Measurements from ENCODE around the gene SERPINE3.

Gene SERPINE3

DNA sequence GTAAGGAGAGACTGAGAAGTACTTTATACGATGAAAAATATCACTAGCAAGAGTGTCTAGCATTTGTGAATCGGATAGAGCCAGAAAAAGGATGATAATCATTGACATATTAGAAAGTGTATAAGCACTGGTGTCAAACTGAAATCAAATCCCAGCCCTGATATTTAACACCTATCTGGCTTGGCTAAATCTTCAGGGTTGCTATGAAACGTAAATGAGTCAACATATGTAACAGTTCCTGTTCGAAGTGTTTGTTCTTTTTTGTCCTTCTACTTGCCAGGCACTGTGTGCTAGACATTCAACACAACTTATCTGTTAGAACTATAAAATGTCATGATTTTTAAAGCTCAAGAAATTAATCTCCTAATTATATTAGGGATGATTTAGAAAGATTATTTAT lies 40.8 kb downstream of the SERPINE3 start:
- no peak overlapping the region for H3K4me3 ChIP-seq (ENCODE audit: low read depth in 1 of 2, low read length in 2 of 2)
- no peak overlapping the region for H3K27ac ChIP-seq (ENCODE audit: low read length)
- no peaks in the 10 kb centered on the region for H3K9me3 ChIP-seq (ENCODE audit: insufficient read depth, low read length, severe bottlenecking)
- no peaks in the 10 kb centered on the region for H3K27me3 ChIP-seq (ENCODE audit: insufficient read depth, low read length, poor library complexity)
- H3K36me3 ChIP-seq (ENCODE audit: insufficient read depth, low read length), result peaks cover 70% of the 10 kb centered on the region
- no peaks in the 10 kb centered on the region for H3K79me2 ChIP-seq (ENCODE audit: insufficient read depth, low read length)
- no peak overlapping the region for H3K9ac ChIP-seq (ENCODE audit: low read depth, low read length)
- H2AFZ ChIP-seq (ENCODE audit: low read depth, low read length), result no peak overlapping the region
- H4K20me1 ChIP-seq (ENCODE audit: insufficient read depth, low read length), result no peaks in the 10 kb centered on the region
- H3K4me2 ChIP-seq (ENCODE audit: insufficient read depth, low read length), result no peak overlapping the region
- ATAC-seq (ENCODE audit: insufficient read depth, low read depth), result no peak
- no peak for DNase-seq
- TF ChIP-seq, protein P1, sequence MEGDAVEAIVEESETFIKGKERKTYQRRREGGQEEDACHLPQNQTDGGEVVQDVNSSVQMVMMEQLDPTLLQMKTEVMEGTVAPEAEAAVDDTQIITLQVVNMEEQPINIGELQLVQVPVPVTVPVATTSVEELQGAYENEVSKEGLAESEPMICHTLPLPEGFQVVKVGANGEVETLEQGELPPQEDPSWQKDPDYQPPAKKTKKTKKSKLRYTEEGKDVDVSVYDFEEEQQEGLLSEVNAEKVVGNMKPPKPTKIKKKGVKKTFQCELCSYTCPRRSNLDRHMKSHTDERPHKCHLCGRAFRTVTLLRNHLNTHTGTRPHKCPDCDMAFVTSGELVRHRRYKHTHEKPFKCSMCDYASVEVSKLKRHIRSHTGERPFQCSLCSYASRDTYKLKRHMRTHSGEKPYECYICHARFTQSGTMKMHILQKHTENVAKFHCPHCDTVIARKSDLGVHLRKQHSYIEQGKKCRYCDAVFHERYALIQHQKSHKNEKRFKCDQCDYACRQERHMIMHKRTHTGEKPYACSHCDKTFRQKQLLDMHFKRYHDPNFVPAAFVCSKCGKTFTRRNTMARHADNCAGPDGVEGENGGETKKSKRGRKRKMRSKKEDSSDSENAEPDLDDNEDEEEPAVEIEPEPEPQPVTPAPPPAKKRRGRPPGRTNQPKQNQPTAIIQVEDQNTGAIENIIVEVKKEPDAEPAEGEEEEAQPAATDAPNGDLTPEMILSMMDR (IDR thresholded peaks at IDR 0.05; ENCODE audit: borderline replicate concordance, extremely low read depth, low read length, poor library complexity, severe bottlenecking), result no peak
- no peak for TF ChIP-seq EZH2 (IDR thresholded peaks at IDR 0.05; ENCODE audit: borderline replicate concordance, low read depth, low read length, severe bottlenecking)
- no peaks in the 10 kb centered on the region for H3K4me1 ChIP-seq (ENCODE audit: insufficient read depth, low read length)

DNA sequence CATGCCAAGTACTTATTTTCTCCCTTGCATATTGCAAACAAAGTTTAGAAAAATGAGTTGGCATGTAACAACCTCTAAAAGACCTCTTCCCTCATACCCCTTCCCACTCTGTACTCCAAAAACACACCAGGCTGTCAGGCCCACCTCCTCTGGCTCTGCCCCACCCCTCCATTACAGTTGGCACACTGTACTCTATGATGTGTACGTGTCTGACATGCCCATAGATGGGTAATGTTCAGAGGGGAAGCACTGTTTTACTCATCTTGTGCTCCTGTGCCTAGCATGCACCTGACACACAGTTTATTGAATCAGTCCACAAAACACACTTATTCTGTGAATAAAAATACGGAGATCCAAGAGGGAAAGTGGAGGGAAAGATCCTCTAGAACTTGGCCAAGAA lies 45.6 kb downstream of the SERPINE3 start:
- H3K4me1 ChIP-seq (ENCODE audit: insufficient read depth, low read length), result no peaks in the 10 kb centered on the region
- no peak overlapping the region for H3K27ac ChIP-seq (ENCODE audit: low read length)
- no peak overlapping the region for H3K4me3 ChIP-seq (ENCODE audit: low read depth in 1 of 2, low read length in 2 of 2)
- no peaks in the 10 kb centered on the region for H3K9me3 ChIP-seq (ENCODE audit: insufficient read depth, low read length, severe bottlenecking)
- H3K36me3 ChIP-seq (ENCODE audit: insufficient read depth, low read length), result peaks cover 33% of the 10 kb centered on the region; the same call in 1 of the 2 replicates
- H3K9ac ChIP-seq (ENCODE audit: low read depth, low read length), result no peak overlapping the region
- H2AFZ ChIP-seq (ENCODE audit: low read depth, low read length), result no peak overlapping the region
- H4K20me1 ChIP-seq (ENCODE audit: insufficient read depth, low read length), result no peaks in the 10 kb centered on the region
- no peaks in the 10 kb centered on the region for H3K79me2 ChIP-seq (ENCODE audit: insufficient read depth, low read length)
- no peak for DNase-seq
- TF ChIP-seq, protein P1 (IDR thresholded peaks at IDR 0.05; ENCODE audit: borderline replicate concordance, extremely low read depth, low read length, poor library complexity, severe bottlenecking), result no peak
- TF ChIP-seq EZH2 (IDR thresholded peaks at IDR 0.05; ENCODE audit: borderline replicate concordance, low read depth, low read length, severe bottlenecking), result no peak
- ATAC-seq (ENCODE audit: insufficient read depth, low read depth), result no peak
- no peak overlapping the region for H3K4me2 ChIP-seq (ENCODE audit: insufficient read depth, low read length)
- H3K27me3 ChIP-seq (ENCODE audit: insufficient read depth, low read length, poor library complexity), result no peaks in the 10 kb centered on the region

GRCh38 chr13:51394724-51395123 lies 55.2 kb downstream of the SERPINE3 start:
- H3K27ac ChIP-seq (ENCODE audit: low read length), result no peak overlapping the region
- no peak overlapping the region for H3K9ac ChIP-seq (ENCODE audit: low read depth, low read length)
- H4K20me1 ChIP-seq (ENCODE audit: insufficient read depth, low read length), result no peaks in the 10 kb centered on the region; the same call in 1 of the 2 replicates
- H3K36me3 ChIP-seq (ENCODE audit: insufficient read depth, low read length), result peaks cover 8% of the 10 kb centered on the region; the same call in 1 of the 2 replicates
- H3K4me3 ChIP-seq (ENCODE audit: low read depth in 1 of 2, low read length in 2 of 2), result no peak overlapping the region
- no peak overlapping the region for H3K4me2 ChIP-seq (ENCODE audit: insufficient read depth, low read length)
- ATAC-seq (ENCODE audit: insufficient read depth, low read depth), result no peak
- no peaks in the 10 kb centered on the region for H3K4me1 ChIP-seq (ENCODE audit: insufficient read depth, low read length)
- H3K79me2 ChIP-seq (ENCODE audit: insufficient read depth, low read length), result peaks cover 31% of the 10 kb centered on the region
- H3K27me3 ChIP-seq (ENCODE audit: insufficient read depth, low read length, poor library complexity), result no peaks in the 10 kb centered on the region
- DNase-seq, result no peak
- H3K9me3 ChIP-seq (ENCODE audit: insufficient read depth, low read length, severe bottlenecking), result no peaks in the 10 kb centered on the region
- H2AFZ ChIP-seq (ENCODE audit: low read depth, low read length), result no peak overlapping the region
- TF ChIP-seq, protein P1 (IDR thresholded peaks at IDR 0.05; ENCODE audit: borderline replicate concordance, extremely low read depth, low read length, poor library complexity, severe bottlenecking), result no peak
- TF ChIP-seq EZH2 (IDR thresholded peaks at IDR 0.05; ENCODE audit: borderline replicate concordance, low read depth, low read length, severe bottlenecking), result no peak

- Histone ChIP-seq H3K79me2 (ENCODE audit: insufficient read depth, low read length) (peaks cover 45% of the 10 kb centered on the region), H3K4me3 (ENCODE audit: low read depth in 1 of 2, low read length in 2 of 2) (no peak overlapping the region), H3K9me3 (ENCODE audit: insufficient read depth, low read length, severe bottlenecking) (no peaks in the 10 kb centered on the region), H3K4me2 (ENCODE audit: insufficient read depth, low read length) (no peak overlapping the region), H3K9ac (ENCODE audit: low read depth, low read length) (no peak overlapping the region), H3K27ac (ENCODE audit: low read length) (no peak overlapping the region), H3K4me1 (ENCODE audit: insufficient read depth, low read length) (no peaks in the 10 kb centered on the region), H3K36me3 (ENCODE audit: insufficient read depth, low read length) (peaks cover 8% of the 10 kb centered on the region; the same call in 1 of the 2 replicates), H4K20me1 (ENCODE audit: insufficient read depth, low read length) (no peaks in the 10 kb centered on the region; the same call in 1 of the 2 replicates), H2AFZ (ENCODE audit: low read depth, low read length) (no peak overlapping the region), H3K27me3 (ENCODE audit: insufficient read depth, low read length, poor library complexity) (no peaks in the 10 kb centered on the region)
- DNase-seq (no peak), ATAC-seq (ENCODE audit: insufficient read depth, low read depth) (no peak)
- TF ChIP-seq, protein P1 (IDR thresholded peaks at IDR 0.05; ENCODE audit: borderline replicate concordance, extremely low read depth, low read length, poor library complexity, severe bottlenecking), result no peak
- no peak for TF ChIP-seq EZH2 (IDR thresholded peaks at IDR 0.05; ENCODE audit: borderline replicate concordance, low read depth, low read length, severe bottlenecking)
Measured at GRCh38 chr13:51396352-51396751, 56.9 kb downstream of the SERPINE3 start.
